HFF-Myc (cell line): ENCODE data around the gene NBEA.
A peak's percentile ranks its signal among the peaks of the same experiment; 100 is the strongest.

ENCODE experiments used
- DNase-seq: peaks from one replicate; pipeline ENCODE4 v3.0.0-alpha.2; 2011; ENCODE audit warnings: low read depth; ENCODE audit errors: extremely low read depth
- H3K4me3 ChIP-seq: replicated peaks from 2 replicates; pipeline ENCODE4 v1.5.1; 2011; ENCODE audit warnings: low read depth, mild to moderate bottlenecking, control low read depth, low read length
- TF ChIP-seq, protein P1 (sequence below): IDR thresholded peaks from 2 replicates; pipeline ENCODE4 v1.5.1; 2012; ENCODE audit warnings: mild to moderate bottlenecking, low read depth, low read length, control low read depth; ENCODE audit errors: missing control alignments

The NBEA gene

DNA sequence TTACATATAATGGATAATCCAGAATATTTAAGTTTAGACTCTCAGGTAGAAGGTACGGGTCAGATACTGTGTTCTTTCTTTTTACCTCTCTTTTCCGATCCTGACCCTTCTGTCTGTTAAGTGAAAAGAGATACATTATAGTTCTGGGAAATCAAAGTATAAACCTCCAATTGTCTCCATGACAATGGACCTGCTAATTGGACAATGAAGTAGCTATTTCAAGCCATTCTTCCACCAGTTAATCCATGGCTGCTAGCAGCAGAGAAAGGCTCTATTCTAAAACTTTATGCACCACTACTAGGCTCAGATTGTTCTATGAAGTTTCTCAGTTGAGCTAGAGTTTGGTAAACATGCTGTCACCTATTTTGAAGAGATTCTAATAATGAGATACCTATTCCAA, 8.3 kb upstream of the NBEA start:
- H3K4me3 ChIP-seq = no peak overlapping the region
- DNase-seq = no peak
- TF ChIP-seq, protein P1, sequence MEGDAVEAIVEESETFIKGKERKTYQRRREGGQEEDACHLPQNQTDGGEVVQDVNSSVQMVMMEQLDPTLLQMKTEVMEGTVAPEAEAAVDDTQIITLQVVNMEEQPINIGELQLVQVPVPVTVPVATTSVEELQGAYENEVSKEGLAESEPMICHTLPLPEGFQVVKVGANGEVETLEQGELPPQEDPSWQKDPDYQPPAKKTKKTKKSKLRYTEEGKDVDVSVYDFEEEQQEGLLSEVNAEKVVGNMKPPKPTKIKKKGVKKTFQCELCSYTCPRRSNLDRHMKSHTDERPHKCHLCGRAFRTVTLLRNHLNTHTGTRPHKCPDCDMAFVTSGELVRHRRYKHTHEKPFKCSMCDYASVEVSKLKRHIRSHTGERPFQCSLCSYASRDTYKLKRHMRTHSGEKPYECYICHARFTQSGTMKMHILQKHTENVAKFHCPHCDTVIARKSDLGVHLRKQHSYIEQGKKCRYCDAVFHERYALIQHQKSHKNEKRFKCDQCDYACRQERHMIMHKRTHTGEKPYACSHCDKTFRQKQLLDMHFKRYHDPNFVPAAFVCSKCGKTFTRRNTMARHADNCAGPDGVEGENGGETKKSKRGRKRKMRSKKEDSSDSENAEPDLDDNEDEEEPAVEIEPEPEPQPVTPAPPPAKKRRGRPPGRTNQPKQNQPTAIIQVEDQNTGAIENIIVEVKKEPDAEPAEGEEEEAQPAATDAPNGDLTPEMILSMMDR = no peak

DNA sequence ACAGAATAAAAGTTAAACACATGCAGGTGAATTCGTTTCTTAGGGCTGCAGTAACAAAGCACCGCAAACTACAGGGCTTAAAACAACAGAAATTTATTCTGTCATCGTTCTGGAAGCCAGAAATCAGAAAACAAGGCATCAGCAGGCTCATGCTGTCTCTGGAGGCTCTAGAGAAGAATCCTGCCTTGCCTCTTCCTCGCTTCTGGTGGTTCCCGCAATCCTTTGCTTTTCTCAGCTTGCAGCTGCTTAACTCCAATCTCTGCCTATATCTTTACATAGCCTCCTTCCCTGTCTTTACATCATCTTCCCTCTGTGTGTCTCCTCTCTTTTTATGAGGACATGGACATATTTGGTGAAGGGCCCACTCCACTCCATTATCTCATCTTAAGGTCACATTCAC, 6.2 kb upstream of the NBEA start:
- TF ChIP-seq, protein P1 = no peak
- H3K4me3 ChIP-seq = no peak overlapping the region
- DNase-seq = no peak

DNA sequence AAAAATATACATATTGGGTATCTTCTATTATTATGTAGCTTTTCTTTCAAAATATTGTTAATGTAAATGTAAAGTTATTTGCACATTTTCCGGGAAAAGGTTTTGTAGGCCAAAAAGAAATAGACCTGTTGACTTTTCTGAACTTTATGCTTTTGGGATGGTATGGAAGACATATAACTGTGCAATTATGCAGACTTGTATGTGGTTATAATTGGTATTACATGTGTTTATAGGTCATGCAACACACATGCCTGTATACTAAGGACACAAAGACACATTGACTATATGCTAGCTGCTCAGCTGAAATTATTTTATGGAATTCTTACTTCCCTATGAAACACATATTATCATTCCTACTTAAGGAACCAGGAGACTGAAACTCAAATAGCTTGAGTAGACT, 2.3 kb upstream of the NBEA start:
- no peak overlapping the region for H3K4me3 ChIP-seq
- DNase-seq = no peak
- TF ChIP-seq, protein P1 = no peak

GRCh38 chr13:34941436-34941834, 635 bp upstream of the NBEA start:
- H3K4me3 ChIP-seq = peak overlapping the region; percentile 64
- DNase-seq = no peak

GRCh38 chr13:34942732-34943435, 814 bp downstream of the NBEA start:
- no peak for DNase-seq
- TF ChIP-seq, protein P1 = no peak
- peak overlapping the region; percentile 64 for H3K4me3 ChIP-seq

More at GRCh38 chr13:34941436-34941834, 635 bp upstream of the NBEA start:
- TF ChIP-seq, protein P1 = no peak

DNA sequence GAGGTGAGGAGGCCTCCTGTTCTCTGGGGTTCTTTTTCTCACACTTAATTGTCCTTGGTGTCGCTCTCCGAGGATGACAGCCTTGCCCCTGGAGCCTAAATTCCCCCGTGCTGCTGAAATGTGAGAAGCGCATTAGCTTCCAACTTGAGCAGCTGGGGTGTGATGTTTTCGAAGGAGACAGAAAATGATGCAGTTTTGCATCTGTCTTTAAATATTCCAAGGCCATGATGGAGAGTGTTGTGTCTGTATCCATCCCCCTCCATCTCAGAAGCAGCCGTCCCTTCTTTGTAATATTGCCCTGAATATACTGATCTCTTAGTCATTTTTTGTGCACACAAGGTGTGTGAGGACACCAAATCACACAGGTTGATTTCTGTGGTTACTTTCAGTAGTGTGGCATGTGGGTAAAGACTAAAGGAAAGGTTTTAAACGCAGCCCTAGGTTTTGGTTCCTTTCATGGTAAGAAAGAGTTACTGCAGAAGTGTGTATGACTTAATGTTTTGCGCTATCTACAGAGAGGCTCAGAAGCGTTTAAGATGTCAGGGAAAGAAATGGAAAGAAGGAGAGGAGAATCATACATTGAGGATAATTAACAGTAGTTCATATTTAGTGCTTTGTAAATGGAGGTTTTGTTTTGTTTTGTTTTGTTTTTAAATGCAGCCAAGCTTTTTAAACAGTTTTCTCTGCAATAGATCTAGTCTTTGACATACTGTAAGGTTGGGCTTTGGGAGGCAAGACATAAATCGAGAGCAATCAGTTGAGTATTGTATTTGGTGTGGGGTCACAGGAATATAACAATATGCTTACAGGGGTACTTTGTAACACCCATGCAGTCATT, 1.6 kb downstream of the NBEA start:
- H3K4me3 ChIP-seq = peak overlapping the region; percentile 64
- DNase-seq = no peak
- TF ChIP-seq, protein P1 = no peak
